Muscle of leg (tissue), 16 donors: ENCODE measurements around the gene SPATC1L. TPM values are rescaled to one million over a fixed set of nuclear protein-coding genes. Genes with fewer than 3 reads are reported as not detected.
A peak's percentile ranks its signal among the peaks of the same experiment; 100 is the strongest.
"Not testable (repeated sequence)": the region's sequence is repeated elsewhere in the genome, so short reads cannot be mapped to it uniquely, and the experiment has no call there.

Source experiments
- DNase-seq: peaks from one replicate; pipeline ENCODE4 v3.0.0; 2013
- H3K27ac ChIP-seq: one replicate; pipeline ENCODE4 v1.5.1; 2013; ENCODE audit warnings: mild to moderate bottlenecking, low read length, control low read depth
- H3K27me3 ChIP-seq: one replicate; pipeline ENCODE4 v1.6.1; 2013; ENCODE audit warnings: low read length; ENCODE audit not compliant: control insufficient read depth, insufficient read depth
- H3K36me3 ChIP-seq: one replicate; pipeline ENCODE4 v1.6.1; 2013; ENCODE audit warnings: low read length; ENCODE audit not compliant: control insufficient read depth, insufficient read depth
- H3K4me1 ChIP-seq: one replicate; pipeline ENCODE4 v1.6.1; 2013; ENCODE audit warnings: low read length; ENCODE audit not compliant: control insufficient read depth, insufficient read depth
- H3K4me3 ChIP-seq: one replicate; pipeline ENCODE4 v1.5.1; 2013; ENCODE audit warnings: low read length, control low read depth
- H3K9me3 ChIP-seq: replicated peaks from 2 replicates; pipeline ENCODE4 v1.6.1; 2013; ENCODE audit warnings: low read depth, low read length; ENCODE audit not compliant: control insufficient read depth
- WGBS: methylation state at CpG from one replicate; pipeline ENCODE4 v1.1.5; 2013; ENCODE audit warnings: missing lambda C conversion rate; ENCODE audit not compliant: insufficient coverage; 5-methylcytosine and 5-hydroxymethylcytosine counted together
- long read RNA-seq, 11 donors: transcript quantifications; one replicate each; lab custom pipeline, GENCODE V29; 2026
- polyA plus RNA-seq, 8 donors: library from polyadenylated mRNA; unstranded; fragments of 120-200 nt; gene quantifications; one replicate each; pipeline versions ENCODE4 v1.2.1 to v1.2.3, GENCODE V29; 2013; ENCODE audit warnings: inconsistent platforms in 1 of 8, low replicate concordance in 1 of 8; ENCODE audit not compliant: insufficient read length in 8 of 8, insufficient read depth in 1 of 8
- total RNA-seq: library from RNA; stranded (reverse); fragments of 120-200 nt; gene quantifications from one replicate; pipeline ENCODE4 v1.2.4, GENCODE V29; 2013

SPATC1L gene
- 5.7 TPM for total RNA-seq
- 10 to 100 TPM in 5 of 8 donors, 1 to 10 TPM in 3; 6.6 to 17.2 (median 11.3) TPM for polyA plus RNA-seq
- long read RNA-seq, donor 1, partial matches to known transcripts: 0 of 2 reads
- long read RNA-seq, donor 1, other reads (novel, unspliced or antisense): 0 of 2 reads
- long read RNA-seq, donor 2: 0 reads
- long read RNA-seq, donor 3, transcript SPATC1L-202 (4 exons, 1,182 nt): major isoform, 6 of 6 reads
- long read RNA-seq, donor 3, partial matches to known transcripts: 0 of 6 reads
- long read RNA-seq, donor 3, other reads (novel, unspliced or antisense): 0 of 6 reads
- long read RNA-seq, donor 4, transcript SPATC1L-202 (4 exons, 1,182 nt): major isoform, 7 of 7 reads
- long read RNA-seq, donor 4, partial matches to known transcripts: 0 of 7 reads
- long read RNA-seq, donor 4, other reads (novel, unspliced or antisense): 0 of 7 reads
- long read RNA-seq, donor 5, transcript SPATC1L-202 (4 exons, 1,182 nt): major isoform, 24 of 24 reads
- long read RNA-seq, donor 5, partial matches to known transcripts: 0 of 24 reads
- long read RNA-seq, donor 5, other reads (novel, unspliced or antisense): 0 of 24 reads
- long read RNA-seq, donor 6, transcript SPATC1L-202 (4 exons, 1,182 nt): major isoform, 7 of 7 reads
- long read RNA-seq, donor 6, partial matches to known transcripts: 0 of 7 reads
- long read RNA-seq, donor 6, other reads (novel, unspliced or antisense): 0 of 7 reads
- long read RNA-seq, donor 7, transcript SPATC1L-202 (4 exons, 1,182 nt): major isoform, 5 of 5 reads
- long read RNA-seq, donor 7, partial matches to known transcripts: 0 of 5 reads
- long read RNA-seq, donor 7, other reads (novel, unspliced or antisense): 0 of 5 reads
- long read RNA-seq, donor 8, transcript SPATC1L-202 (4 exons, 1,182 nt): major isoform, 8 of 8 reads
- long read RNA-seq, donor 8, partial matches to known transcripts: 0 of 8 reads
- long read RNA-seq, donor 8, other reads (novel, unspliced or antisense): 0 of 8 reads
- long read RNA-seq, donor 9, transcript SPATC1L-202 (4 exons, 1,182 nt): major isoform, 7 of 7 reads
- long read RNA-seq, donor 9, partial matches to known transcripts: 0 of 7 reads
- long read RNA-seq, donor 9, other reads (novel, unspliced or antisense): 0 of 7 reads
- long read RNA-seq, donor 10, transcript SPATC1L-202 (4 exons, 1,182 nt): major isoform, 10 of 10 reads
- long read RNA-seq, donor 10, partial matches to known transcripts: 0 of 10 reads
- long read RNA-seq, donor 10, other reads (novel, unspliced or antisense): 0 of 10 reads
- long read RNA-seq, donor 11, transcript SPATC1L-202 (4 exons, 1,182 nt): major isoform, 6 of 6 reads
- long read RNA-seq, donor 11, partial matches to known transcripts: 0 of 6 reads
- long read RNA-seq, donor 11, other reads (novel, unspliced or antisense): 0 of 6 reads

DNA sequence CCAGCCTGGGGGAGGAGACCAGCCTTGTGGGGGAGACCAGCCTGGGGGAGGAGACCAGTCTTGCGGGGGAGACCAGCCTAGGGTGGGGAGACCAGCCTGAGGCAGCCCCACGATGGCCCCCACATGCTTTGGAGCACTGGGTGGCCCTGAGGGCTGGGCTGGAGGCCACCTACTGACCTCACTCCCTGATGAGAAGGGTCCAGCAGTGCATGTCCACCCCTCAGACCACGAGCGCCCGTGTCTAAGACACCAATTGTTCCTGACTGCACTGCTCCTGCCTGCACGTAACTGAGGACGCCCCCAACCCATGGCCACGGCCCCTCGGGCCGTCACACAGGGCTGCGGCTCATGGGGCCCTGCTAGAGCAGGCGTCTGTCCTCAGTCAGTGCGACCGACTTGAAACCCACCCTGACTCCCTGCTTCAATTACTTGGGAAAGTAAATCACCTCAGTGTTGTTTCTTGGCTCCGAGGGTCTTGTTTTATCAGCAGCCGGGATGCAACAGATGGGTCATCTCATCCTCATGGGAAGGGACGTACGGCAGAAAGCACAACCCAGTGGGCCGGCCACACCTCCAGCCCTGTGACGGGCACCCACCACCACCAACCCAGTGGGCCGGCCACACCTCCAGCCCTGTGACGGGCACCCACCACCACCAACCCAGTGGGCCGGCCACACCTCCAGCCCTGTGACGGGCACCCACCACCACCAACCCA, at the start of gene SPATC1L:
Gene SPATC1L (minus strand): TSS at position 550 of the 715 bp plus-strand sequence. CDS start 1,643 bp downstream, outside the sequence.
- Histone ChIP-seq H3K27ac (peak within 1 kb of the TSS; percentile 96), H3K4me1 (peaks cover 14% of the 10 kb centered on the region), H3K36me3 (peaks cover 11% of the 10 kb centered on the region), H3K4me3 (peak within 1 kb of the TSS; percentile 81), H3K9me3 (no peaks in the 10 kb centered on the region), H3K27me3 (no peaks in the 10 kb centered on the region)
- 20% methylated on average over 15 of the region's 24 CpGs for WGBS
- DNase-seq: peak; percentile 91

GRCh38 chr21:46229923-46230260, 45.6 kb upstream of the SPATC1L start:
- peak overlapping the region; percentile 71 for H3K4me3 ChIP-seq
- peaks cover 22% of the 10 kb centered on the region for H3K36me3 ChIP-seq
- H3K9me3 ChIP-seq: no peaks in the 10 kb centered on the region
- peaks cover 16% of the 10 kb centered on the region for H3K4me1 ChIP-seq
- H3K27me3 ChIP-seq: no peaks in the 10 kb centered on the region
- WGBS: no CpG with 5 or more reads among the region's 6 CpGs
- DNase-seq: no peak
- no peak overlapping the region for H3K27ac ChIP-seq

DNA sequence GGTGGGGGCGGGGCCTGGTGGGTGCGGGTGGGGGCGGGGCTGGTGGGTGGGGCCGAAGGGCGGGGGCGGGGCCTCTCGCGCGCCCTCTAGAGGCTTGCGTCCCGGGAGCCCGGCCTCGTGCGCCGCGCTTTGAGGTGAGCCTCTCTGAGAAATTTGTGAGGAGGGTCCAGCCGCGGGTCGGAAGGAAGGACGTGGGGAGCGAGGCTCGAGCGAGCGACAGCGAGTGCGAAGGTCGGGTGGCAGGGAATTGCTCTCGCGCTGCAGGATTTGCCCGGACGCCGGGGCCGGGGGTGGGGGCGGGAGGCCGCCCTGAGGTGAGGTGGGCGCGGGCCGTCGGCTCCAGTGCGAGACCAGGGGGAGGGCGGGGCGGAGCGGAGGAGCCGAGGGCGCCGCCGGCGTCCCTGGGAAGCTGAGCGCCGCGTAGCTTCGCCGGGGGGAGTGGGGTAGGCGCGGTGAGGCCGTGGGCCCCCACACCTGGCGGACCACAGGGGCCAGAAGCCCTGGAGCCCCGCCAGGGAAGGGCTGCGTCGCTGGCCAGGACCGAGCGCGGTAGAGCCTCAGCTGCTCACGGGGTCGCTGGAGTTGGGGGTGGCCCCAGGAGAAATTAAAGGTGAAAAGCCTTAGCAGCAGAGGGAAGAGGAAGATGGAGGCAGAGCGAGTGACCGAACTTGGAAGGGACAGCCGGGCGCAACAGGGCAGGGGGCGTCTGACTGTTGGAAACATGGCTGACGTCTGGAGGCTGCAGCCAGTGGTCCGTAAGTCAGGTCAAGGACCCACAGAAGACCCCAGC, 45.1 kb upstream of the SPATC1L start:
- WGBS: 3% methylated on average over 67 of the region's 72 CpGs
- H3K36me3 ChIP-seq: peaks cover 16% of the 10 kb centered on the region
- no peaks in the 10 kb centered on the region for H3K9me3 ChIP-seq
- H3K4me3 ChIP-seq: peak overlapping the region; percentile 71
- peaks cover 16% of the 10 kb centered on the region for H3K4me1 ChIP-seq
- H3K27ac ChIP-seq: peak overlapping the region; percentile 65
- H3K27me3 ChIP-seq: no peaks in the 10 kb centered on the region
- DNase-seq: peak; percentile 56

GRCh38 chr21:46228345-46229051, 44.2 kb upstream of the SPATC1L start, which contains the start of gene LSS:
Gene LSS (minus strand): TSS chr21:46228774. CDS start chr21:46228745, 29 bp downstream.
- WGBS: under 1% methylated on average over 58 of the region's 77 CpGs
- Histone ChIP-seq H3K27ac (peak within 1 kb of the TSS; percentile 81), H3K9me3 (no peaks in the 10 kb centered on the region), H3K36me3 (peaks cover 10% of the 10 kb centered on the region), H3K4me1 (peaks cover 16% of the 10 kb centered on the region), H3K27me3 (no peaks in the 10 kb centered on the region), H3K4me3 (peak within 1 kb of the TSS; percentile 87)
- DNase-seq: peak; percentile 97

DNA sequence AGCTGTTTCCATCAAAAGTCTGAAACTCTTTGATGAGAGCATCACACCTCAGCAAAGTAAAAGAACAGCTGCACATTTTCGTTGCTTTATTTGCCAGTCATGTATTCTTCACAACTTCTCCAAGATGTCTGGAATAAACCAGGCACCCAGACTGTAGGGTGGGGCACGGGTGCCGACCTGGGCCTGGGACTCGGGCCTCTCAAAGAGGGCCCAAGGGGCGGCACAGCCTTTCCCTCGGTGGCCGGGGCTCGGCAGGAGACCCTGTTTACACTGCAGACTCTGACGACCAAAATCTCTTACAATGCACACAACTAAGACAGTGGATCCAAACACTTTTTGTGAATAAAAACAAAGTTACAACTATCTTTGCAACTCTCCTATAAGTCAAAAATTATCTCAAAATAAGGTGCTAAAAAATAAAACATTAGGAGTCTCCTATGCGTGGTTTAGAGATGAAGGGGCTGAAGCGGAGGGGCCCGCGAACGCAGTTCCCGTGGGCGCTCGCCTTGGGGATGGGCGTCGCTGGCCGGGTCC, 43.6 kb upstream of the SPATC1L start:
- Histone ChIP-seq H3K4me3 (peak overlapping the region; percentile 87), H3K36me3 (peaks cover 4% of the 10 kb centered on the region), H3K27ac (peak overlapping the region; percentile 81), H3K9me3 (no peaks in the 10 kb centered on the region), H3K27me3 (no peaks in the 10 kb centered on the region), H3K4me1 (peaks cover 16% of the 10 kb centered on the region)
- peak; percentile 22 for DNase-seq
- WGBS: 1% methylated on average over 14 of the region's 20 CpGs

DNA sequence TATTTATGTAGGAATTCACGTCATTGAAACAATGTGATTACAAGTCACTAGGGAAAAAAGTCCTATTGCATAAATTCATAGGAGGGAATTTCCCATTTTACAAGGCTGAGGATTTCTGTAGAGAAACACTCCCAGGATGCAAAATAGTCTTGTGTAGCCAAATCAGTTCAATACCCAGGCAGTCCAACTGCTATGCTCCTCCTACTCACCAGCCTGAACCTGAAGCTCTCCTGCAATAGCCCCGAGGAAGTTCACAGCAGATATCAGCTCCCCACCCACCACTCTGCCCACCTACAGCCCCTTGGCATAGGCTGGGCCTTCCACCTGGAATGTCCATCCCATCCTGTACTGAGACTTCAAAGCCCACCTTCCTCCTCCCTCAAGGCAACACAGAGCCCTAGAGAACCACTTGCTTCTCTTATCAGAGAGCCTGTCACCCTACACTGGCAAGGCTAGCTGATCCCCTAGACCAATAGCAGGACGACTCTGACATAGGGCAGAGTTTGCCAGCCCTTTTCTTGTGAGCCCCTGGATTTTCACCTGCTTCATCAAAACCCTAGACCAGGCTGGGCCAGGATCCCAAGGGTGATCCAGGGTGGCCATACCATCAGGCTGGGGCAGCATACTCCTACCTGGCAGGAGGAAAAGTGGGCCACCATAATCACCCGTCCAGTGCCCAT, 42.8 kb upstream of the SPATC1L start:
- no peaks in the 10 kb centered on the region for H3K27me3 ChIP-seq
- no peak for DNase-seq
- H3K36me3 ChIP-seq: peaks cover 12% of the 10 kb centered on the region
- no peak overlapping the region for H3K4me3 ChIP-seq
- H3K4me1 ChIP-seq: peaks cover 16% of the 10 kb centered on the region
- no peak overlapping the region for H3K27ac ChIP-seq
- H3K9me3 ChIP-seq: no peaks in the 10 kb centered on the region
- 51% methylated on average over 3 of the region's 4 CpGs for WGBS

DNA sequence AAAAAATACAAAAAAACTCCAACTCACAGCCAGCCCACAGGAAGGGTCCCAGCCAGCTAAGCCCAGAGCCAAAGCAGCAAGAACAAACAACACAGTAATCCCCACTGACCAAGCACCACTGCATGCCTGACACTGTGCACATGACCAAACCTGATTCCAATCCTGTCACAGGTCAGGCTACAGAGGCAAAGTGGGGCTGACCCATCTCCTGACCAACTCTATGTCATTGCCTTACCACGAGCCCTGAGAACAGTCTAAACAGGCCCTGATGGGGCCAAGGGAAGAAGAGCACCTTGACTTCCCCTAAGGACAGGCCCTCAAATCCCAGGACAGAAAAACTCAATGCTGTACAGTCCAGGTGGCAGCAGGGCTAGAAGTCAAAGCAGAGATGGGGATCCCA, 41.9 kb upstream of the SPATC1L start:
- H3K36me3 ChIP-seq: peaks cover 18% of the 10 kb centered on the region
- no peaks in the 10 kb centered on the region for H3K27me3 ChIP-seq
- no peak overlapping the region for H3K27ac ChIP-seq
- H3K4me1 ChIP-seq: peaks cover 16% of the 10 kb centered on the region
- H3K9me3 ChIP-seq: no peaks in the 10 kb centered on the region
- 100% methylated on average over 1 of the region's 1 CpG for WGBS
- no peak overlapping the region for H3K4me3 ChIP-seq
- no peak for DNase-seq

GRCh38 chr21:46223661-46224060, 39.4 kb upstream of the SPATC1L start:
- not testable (repeated sequence) for H3K27ac ChIP-seq, DNase-seq, H3K9me3 ChIP-seq, H3K27me3 ChIP-seq, H3K4me3 ChIP-seq
- Histone ChIP-seq H3K36me3 (peaks cover 36% of the 10 kb centered on the region), H3K4me1 (peaks cover 10% of the 10 kb centered on the region)
- 97% methylated on average over 11 of the region's 18 CpGs for WGBS
